LNCaP clone FGC (cell line): ENCODE measurements around the gene LNP1.

ENCODE experiments used
- DNase-seq: peaks from one replicate; pipeline ENCODE4 v3.0.0-alpha.2; 2011; ENCODE audit warnings: low read depth
- H3K4me3 ChIP-seq: 2 replicates; pipeline ENCODE4 v1.5.1; 2011; ENCODE audit warnings: mild to moderate bottlenecking, low read depth, low read length, control low read depth
- TF ChIP-seq, protein P1 (sequence below): IDR thresholded peaks from 2 replicates; pipeline ENCODE4 v1.5.1; 2012; ENCODE audit warnings: mild to moderate bottlenecking; ENCODE audit not compliant: control insufficient read depth, insufficient read depth; ENCODE audit errors: extremely low read depth

Gene LNP1

GRCh38 chr3:100489118-100489517 is 87.8 kb downstream of the LNP1 start:
- TF ChIP-seq, protein P1, sequence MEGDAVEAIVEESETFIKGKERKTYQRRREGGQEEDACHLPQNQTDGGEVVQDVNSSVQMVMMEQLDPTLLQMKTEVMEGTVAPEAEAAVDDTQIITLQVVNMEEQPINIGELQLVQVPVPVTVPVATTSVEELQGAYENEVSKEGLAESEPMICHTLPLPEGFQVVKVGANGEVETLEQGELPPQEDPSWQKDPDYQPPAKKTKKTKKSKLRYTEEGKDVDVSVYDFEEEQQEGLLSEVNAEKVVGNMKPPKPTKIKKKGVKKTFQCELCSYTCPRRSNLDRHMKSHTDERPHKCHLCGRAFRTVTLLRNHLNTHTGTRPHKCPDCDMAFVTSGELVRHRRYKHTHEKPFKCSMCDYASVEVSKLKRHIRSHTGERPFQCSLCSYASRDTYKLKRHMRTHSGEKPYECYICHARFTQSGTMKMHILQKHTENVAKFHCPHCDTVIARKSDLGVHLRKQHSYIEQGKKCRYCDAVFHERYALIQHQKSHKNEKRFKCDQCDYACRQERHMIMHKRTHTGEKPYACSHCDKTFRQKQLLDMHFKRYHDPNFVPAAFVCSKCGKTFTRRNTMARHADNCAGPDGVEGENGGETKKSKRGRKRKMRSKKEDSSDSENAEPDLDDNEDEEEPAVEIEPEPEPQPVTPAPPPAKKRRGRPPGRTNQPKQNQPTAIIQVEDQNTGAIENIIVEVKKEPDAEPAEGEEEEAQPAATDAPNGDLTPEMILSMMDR: no peak
- DNase-seq: no peak
- H3K4me3 ChIP-seq: no peak overlapping the region

- peak; percentile 62 for DNase-seq
- peak within 1 kb of the TSS; percentile 50 for H3K4me3 ChIP-seq
Observed at GRCh38 chr3:100492059-100493006, 91.0 kb downstream of the LNP1 start, which contains the start of gene TMEM45A. Gene TMEM45A (plus strand): TSS chr3:100492619. CDS start chr3:100555212, 62,593 bp downstream.

DNA sequence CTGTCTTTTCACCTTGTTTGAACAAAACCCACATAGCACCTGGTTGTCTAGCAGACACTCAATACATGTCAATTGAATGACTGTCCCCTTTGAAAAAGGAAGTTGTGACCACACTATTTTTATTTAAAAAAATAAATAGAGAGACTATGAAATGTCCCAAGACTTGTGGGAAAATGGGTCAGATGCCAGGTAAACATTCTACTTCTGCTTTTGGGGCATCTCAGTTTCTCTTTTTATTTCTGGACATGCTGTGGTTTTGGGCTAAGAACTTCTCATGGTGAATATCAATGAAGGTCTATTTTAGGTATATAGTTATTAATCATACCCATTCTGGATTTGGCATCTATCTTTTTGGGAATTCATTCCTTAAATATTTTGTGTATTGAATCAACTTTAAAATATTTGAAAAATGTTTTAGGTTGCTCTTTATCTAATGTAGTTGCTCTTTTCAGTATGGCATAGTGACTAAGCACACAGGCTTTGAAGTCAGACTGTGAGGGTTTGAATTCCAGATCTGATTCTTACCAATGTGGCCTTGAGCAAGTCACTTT is 95.4 kb downstream of the LNP1 start:
- DNase-seq: no peak
- TF ChIP-seq, protein P1: no peak
- no peak overlapping the region for H3K4me3 ChIP-seq

More at GRCh38 chr3:100492059-100493006, 91.0 kb downstream of the LNP1 start, which contains the start of gene TMEM45A:
- TF ChIP-seq, protein P1: no peak

GRCh38 chr3:100499651-100500050 is 98.3 kb downstream of the LNP1 start:
- TF ChIP-seq, protein P1: no peak
- no peak for DNase-seq
- H3K4me3 ChIP-seq: no peak overlapping the region

- TF ChIP-seq, protein P1: no peak
- DNase-seq: no peak
Observed at GRCh38 chr3:100500320-100500880, 99.1 kb downstream of the LNP1 start.

DNA sequence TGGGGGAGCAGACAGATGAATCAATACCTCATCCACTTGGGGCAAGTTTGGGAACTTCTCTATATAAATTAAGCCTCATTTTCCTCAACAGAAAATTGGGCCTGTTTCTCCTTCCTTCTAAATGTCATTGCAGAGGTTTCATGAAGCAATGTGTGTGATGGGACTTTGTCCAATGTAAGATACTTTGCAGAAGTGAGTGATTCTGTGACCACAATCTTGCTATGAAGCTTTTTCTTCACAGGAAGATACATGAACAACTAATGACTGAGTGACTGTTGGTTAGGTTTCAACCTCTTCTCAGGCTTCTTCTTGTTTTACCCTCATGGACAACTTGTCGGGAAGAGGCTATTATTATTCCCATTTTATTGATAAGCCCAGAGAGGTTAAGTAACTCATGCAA is 102.1 kb downstream of the LNP1 start:
- no peak for DNase-seq
- H3K4me3 ChIP-seq: no peak overlapping the region
- TF ChIP-seq, protein P1: no peak

More at GRCh38 chr3:100500320-100500880, 99.1 kb downstream of the LNP1 start:
- H3K4me3 ChIP-seq: no peak overlapping the region
